NCI-H526 treated with DMSO at 0.1 percent for 48 hours (cell line): ENCODE measurements around the gene TEX261.
A peak's percentile ranks its signal among the peaks of the same experiment; 100 is the strongest.

Experiments
- DNase-seq: peaks from one replicate; lab custom pipeline; 2025; lab: John Stamatoyannopoulos, UW

Gene TEX261

GRCh38 chr2:70957798-70958197 is 36.9 kb downstream of the TEX261 start:
- no peak for DNase-seq

DNA sequence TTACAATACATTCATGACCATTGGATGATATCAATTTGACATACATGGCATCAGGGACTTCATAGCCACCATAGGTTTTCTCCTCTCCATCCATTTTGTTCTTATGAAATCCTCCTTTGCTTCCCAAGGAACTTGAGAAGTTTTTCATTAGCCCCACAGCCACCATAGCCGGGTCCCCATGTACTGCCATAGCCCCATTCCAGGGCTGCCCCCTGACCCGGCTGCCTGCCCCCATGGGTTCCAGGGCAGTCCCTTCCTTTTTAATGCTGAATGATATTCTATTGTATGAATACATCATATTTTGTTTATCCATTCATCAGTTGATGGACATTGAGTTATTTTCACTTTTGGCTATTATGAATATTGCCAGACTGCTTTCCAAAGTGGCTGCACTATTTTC is 38.5 kb downstream of the TEX261 start:
- DNase-seq = no peak

GRCh38 chr2:70954886-70955285 is 39.8 kb downstream of the TEX261 start:
- DNase-seq = no peak

DNA sequence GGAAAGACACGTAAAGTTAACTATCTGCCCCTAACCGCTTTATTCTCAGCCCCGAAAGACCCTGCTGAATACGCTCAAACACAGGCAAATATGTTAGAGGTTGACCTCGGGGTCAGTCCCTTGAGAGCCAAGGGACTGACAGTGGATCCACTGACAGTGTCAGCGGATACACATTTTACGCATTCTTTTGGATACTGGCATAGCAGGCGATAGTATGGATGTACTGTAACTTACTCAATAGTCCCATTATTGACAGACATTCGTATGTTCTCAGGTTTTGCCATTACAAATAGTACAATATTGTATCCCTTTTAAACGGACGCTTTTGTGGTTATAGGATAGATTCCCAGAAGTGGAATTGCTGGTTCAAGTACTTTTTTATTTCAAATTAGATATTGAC is 45.6 kb downstream of the TEX261 start:
- DNase-seq = no peak

- DNase-seq = peak; percentile 9
These were observed 46.2 kb downstream of the TEX261 start for GRCh38 chr2:70948337-70949003.

- no peak for DNase-seq
These were observed 47.0 kb downstream of the TEX261 start for GRCh38 chr2:70947556-70948184.

GRCh38 chr2:70946832-70947442 is 47.7 kb downstream of the TEX261 start:
- peak; percentile 17 for DNase-seq

- DNase-seq = no peak
These were observed 50.5 kb downstream of the TEX261 start for GRCh38 chr2:70944111-70944690.

GRCh38 chr2:70943205-70943871 is 51.3 kb downstream of the TEX261 start:
- DNase-seq = no peak

- DNase-seq = no peak
These were observed 52.1 kb downstream of the TEX261 start for GRCh38 chr2:70942396-70943204.

- DNase-seq = no peak
These were observed 53.0 kb downstream of the TEX261 start for GRCh38 chr2:70941701-70942100.

- no peak for DNase-seq
These were observed 53.5 kb downstream of the TEX261 start for GRCh38 chr2:70941186-70941585.

DNA sequence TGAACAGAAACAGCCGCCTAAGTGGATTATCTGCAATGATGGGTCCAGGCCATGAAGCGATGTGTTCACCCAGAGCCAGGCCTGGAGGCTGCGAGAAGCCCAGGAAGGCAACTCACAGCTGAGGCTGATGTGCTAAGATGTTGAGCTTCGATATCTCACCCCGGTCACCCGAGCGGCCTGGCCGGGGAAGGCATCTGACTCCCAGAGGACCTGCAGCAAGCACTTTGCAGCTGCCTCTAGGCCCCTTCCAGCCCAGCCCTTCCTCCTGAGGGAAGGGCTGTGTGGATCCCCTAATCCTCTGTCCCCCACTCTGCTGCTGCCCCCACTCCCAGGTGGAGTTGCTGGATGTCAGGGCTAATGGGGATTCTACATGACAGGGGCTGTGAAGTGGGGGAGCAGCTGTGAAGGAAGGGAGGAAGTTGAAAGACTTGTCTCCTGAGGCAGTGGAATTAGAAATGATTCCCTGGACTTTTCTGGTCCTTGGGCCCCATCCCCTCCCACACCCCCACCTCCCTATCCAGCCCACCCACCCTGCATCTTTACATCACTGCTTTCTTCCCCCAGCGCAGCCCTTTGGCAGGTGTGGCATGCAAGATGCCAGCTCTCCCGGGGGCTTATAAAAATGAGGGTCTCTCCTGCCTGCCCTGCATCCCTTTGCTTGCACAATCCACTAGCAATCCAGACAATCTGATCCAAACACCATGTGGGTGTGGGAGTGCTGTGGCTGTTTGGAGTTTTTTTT is 54.7 kb downstream of the TEX261 start:
- DNase-seq = no peak

- DNase-seq = no peak
These were observed 55.5 kb downstream of the TEX261 start for GRCh38 chr2:70939001-70939838.

DNA sequence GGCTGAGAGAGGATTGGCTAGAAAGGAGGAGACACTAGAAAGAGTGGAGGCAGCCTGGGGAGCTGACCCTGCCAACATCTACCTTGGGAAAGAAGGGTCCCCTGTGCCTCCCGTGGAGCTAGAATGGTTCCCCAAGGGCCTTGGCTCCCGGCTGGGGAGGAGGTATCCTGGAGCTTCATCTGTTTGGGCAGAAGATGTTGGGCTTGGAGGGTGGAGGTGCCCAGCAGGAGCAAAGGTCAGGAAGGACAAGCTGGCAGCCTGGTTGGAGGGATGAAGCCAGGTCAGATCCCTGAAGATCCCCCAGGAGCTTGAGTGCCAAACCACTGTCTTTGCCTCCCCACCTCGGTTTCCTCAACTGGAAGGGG is 56.1 kb downstream of the TEX261 start:
- no peak for DNase-seq

DNA sequence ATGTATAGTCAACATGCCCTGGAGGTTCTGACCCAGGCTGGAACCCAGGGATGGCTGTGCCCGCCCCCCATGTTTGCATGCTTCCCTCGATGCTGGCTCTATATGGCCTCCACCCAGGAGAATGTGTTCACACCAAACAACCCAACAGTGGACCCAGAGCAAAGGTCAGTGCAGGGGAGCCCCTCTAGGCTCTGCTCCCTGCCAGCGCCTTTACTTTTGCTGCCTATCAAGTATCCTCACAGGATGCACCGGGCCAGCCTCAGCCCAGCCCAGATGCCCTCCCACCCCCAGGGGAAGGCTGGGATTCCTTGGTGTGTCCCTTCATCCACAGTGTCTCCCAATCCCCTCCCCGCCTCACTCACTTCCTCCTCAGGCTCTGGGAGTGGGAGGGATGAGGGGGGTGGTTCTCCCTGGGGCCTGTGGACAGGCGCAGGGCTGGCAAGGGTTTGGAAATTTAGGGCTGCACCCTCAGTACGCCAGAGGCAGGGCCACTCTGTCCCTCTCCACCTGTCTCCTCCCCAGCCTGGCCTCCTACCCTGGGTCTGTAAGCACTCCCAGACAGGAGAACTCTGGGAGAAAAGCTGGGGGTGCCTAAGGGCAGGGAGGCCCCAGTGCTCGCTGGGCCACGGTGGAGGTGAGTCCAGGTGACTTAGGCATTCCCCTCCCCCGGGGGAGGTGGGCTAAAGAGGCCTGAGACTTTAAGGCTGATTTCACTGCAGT is 56.6 kb downstream of the TEX261 start:
- no peak for DNase-seq

- no peak for DNase-seq
These were observed 57.5 kb downstream of the TEX261 start for GRCh38 chr2:70936979-70937811.

DNA sequence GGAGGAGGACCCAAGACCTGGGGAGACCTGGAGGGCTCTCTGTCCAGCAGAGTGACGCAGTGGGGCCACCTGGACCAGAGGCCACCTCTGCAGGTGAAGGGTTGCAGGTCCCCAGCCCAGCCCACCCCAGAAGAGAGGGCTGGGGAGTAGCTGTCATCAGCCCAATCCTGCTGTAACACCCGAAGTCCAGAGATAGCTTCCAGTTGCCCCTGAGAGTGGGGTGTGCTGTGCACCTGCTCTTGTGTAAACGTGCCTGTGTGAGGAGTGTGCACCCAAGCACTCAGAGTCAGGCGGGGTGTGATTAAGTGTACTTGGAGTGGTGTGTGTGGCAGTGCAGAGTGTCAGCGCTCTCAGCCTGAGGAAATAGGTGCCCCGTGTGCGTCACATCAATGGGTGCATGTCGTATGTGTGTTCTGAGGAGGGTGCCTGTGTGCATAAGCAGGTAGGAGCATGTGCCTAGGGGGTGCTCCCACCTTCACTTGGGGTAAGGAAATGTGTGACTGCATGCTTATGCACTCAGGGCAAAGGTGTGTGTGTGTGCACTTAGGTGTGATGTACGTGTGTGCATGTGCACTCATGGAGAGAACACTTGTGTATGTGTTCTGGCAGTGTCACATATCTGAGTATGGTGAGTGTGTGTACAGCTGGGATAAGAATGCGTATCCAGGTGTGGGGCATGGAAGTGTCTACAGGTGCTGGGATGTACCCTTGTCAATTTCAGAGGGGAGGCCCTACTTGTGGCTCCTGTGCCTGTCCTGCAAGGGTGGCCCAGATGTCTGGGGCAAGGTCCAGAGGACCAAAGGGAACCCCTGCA is 58.3 kb downstream of the TEX261 start:
- DNase-seq = no peak
